ENCODE measurements around the gene SETD2.
A peak's percentile ranks its signal among the peaks of the same experiment; 100 is the strongest.
"Not testable (repeated sequence)": the region's sequence is repeated elsewhere in the genome, so short reads cannot be mapped to it uniquely, and the experiment has no call there.

Gene SETD2, protein sequence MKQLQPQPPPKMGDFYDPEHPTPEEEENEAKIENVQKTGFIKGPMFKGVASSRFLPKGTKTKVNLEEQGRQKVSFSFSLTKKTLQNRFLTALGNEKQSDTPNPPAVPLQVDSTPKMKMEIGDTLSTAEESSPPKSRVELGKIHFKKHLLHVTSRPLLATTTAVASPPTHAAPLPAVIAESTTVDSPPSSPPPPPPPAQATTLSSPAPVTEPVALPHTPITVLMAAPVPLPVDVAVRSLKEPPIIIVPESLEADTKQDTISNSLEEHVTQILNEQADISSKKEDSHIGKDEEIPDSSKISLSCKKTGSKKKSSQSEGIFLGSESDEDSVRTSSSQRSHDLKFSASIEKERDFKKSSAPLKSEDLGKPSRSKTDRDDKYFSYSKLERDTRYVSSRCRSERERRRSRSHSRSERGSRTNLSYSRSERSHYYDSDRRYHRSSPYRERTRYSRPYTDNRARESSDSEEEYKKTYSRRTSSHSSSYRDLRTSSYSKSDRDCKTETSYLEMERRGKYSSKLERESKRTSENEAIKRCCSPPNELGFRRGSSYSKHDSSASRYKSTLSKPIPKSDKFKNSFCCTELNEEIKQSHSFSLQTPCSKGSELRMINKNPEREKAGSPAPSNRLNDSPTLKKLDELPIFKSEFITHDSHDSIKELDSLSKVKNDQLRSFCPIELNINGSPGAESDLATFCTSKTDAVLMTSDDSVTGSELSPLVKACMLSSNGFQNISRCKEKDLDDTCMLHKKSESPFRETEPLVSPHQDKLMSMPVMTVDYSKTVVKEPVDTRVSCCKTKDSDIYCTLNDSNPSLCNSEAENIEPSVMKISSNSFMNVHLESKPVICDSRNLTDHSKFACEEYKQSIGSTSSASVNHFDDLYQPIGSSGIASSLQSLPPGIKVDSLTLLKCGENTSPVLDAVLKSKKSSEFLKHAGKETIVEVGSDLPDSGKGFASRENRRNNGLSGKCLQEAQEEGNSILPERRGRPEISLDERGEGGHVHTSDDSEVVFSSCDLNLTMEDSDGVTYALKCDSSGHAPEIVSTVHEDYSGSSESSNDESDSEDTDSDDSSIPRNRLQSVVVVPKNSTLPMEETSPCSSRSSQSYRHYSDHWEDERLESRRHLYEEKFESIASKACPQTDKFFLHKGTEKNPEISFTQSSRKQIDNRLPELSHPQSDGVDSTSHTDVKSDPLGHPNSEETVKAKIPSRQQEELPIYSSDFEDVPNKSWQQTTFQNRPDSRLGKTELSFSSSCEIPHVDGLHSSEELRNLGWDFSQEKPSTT (N-terminal part only)

DNA sequence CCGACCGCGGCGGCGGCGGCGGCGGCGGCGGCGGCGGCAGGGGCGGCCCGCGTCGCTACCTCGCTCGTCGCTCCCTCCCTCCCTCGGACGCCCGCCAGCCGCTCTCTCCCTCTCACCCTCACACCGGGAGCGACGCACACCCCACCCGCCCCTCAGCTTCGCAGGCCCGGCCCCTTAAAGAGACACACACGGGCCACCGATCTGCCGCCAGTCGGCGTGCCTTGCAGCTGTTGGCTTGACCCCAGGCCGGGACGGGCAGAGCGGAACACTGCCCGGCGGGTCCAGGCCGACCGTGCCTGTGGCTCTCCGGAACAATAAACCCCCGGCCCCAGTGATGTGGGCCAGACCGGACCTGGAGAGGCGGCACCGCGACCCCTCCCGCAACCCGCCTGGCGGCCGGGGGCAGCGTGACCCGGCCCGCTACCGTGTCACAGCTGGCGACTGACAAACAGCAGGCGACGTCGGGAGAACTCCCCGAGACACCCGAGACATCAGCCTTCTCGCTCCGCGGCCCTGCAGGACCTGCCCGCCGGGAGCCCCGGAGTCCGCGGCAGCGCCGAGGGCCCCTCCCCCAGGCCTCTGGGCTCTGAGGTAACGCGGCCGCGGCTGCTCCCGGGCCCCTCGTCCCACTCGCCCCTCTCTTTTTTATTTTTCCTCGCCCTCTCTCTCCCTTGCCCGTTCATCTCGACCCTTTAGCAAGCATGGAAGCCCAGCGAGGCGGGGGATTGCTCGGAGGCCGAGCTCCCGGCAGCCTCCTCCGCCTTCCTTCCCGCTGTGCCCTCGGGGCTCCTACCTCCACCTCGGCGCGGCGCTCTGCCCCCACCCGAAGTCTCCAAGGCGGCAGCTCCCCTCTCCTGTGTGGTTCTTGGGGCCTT lies at the start of gene SETD2:
SETD2 (minus strand) TSS at position 107 of the 875 bp plus-strand sequence. CDS start 189 bp downstream, outside the sequence.
- peak; percentile 71 for DNase-seq

DNA sequence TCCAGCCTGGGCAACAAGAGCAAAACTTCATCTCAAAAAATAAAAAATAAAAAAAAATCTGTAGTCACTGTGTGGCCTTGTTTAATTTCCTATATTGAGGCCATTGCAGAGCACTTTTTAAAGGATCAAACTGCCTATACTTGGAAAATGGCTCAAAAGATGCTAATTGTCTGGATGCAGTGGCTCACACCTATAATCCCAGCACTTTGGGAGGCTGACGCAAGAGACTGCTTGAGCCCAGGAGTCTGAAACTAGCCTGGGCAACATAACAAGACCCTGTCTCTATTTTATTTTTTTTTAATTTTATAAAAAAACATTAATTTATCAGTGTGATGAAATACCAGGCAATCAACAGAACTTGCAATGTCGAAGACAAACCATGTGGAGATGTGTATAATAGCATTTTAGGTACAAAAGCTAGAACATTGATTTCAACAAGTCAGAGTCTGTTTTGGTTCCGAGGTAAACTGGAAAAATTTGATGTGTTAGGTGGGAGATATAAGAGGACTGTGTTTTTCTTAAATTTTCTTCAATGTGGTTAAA lies 47.0 kb upstream of the SETD2 start:
- no peak for DNase-seq

DNA sequence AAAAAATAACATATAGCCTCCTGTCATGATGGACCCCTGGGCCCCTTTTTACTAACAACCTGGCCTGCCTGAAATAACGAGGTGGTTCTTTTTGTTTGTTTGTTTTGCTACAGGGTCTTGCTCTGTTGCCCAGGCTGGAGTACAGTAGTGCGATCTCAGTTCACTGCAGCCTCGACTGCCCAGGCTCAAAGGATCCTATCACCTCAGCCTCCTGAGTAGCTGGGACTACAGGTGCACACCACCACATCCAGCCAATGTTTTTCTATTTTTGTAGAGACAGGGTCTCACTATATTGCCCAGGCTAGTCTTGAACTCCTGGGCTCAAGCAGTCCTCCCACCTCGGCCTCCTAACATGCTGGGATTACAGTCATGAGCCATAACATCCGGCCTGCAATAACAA lies 42.1 kb upstream of the SETD2 start:
- not testable (repeated sequence) for DNase-seq

DNA sequence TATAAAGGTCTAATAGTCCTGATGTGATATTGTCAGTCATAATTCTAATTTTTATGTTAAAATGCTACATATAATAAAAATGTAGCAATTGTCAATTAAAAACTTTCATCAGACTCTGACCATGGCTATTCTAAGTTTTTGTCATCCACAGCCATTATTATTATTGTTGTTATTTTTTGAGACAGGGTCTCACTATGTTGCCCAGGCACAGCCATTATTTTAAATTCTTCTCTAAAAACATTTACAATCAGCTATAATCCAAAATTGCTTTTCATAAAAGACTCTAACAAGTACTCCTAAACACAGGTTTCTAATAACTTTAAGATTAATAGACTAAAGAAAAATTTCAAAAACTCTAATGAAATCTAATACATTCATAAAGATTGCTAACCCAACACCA lies 41.0 kb upstream of the SETD2 start:
- DNase-seq = no peak

DNA sequence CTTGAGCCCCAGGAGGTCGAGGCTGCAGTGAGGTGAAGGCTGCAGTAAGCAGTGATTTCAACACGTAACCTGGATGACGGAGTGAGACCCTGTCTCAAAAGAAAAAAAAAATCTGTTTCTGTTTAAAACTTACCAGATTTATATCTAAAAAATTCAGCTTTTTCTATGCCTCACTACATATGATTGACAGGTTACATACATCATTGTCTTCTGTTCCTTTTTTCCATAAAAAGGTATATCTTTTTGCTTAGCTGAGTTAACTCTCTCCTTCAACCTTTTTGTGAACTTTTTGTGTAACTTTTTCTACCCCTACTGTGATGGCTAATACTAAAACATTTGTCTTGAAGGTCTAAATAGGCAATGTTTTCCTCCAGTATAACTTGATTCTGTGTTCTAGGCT lies 38.6 kb upstream of the SETD2 start:
- DNase-seq = no peak

DNA sequence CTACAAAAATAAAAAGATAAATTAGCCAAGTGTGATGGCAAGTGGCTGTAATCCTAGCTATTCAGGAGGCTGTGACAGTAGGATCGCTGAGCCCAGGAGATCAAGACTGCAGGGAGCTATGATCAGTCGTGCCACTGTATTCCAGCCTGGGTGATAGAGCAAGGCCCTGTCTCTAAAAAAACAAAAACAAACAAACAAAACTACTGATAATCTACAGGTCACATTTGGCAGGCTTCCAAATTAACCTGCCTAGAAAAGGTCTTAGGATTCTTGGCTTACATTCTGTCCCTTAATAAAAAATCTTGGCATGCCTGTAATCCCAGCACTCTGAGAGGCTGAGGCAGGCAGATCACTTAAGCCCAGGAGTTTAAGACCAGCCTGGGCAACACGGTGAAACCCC lies 33.4 kb upstream of the SETD2 start:
- no peak for DNase-seq

DNA sequence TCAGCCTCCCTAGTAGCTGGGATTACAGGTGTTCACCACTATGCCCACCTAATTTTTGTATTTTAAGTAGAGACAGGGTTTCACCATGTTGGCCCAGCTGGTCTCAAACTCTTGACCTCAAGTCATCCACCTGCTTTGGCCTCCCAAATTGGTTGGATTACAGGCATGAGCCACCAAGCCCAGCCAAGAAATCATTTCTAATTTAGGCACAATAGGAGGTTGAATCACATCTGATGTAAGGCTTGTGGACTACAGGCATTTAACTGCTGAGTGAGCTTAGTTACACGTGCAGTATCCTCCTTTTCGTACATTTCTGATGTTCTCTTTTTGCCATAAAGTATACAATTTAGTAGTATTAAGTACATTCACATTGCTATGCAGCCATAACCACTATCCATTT lies 31.1 kb upstream of the SETD2 start:
- DNase-seq = no peak

DNA sequence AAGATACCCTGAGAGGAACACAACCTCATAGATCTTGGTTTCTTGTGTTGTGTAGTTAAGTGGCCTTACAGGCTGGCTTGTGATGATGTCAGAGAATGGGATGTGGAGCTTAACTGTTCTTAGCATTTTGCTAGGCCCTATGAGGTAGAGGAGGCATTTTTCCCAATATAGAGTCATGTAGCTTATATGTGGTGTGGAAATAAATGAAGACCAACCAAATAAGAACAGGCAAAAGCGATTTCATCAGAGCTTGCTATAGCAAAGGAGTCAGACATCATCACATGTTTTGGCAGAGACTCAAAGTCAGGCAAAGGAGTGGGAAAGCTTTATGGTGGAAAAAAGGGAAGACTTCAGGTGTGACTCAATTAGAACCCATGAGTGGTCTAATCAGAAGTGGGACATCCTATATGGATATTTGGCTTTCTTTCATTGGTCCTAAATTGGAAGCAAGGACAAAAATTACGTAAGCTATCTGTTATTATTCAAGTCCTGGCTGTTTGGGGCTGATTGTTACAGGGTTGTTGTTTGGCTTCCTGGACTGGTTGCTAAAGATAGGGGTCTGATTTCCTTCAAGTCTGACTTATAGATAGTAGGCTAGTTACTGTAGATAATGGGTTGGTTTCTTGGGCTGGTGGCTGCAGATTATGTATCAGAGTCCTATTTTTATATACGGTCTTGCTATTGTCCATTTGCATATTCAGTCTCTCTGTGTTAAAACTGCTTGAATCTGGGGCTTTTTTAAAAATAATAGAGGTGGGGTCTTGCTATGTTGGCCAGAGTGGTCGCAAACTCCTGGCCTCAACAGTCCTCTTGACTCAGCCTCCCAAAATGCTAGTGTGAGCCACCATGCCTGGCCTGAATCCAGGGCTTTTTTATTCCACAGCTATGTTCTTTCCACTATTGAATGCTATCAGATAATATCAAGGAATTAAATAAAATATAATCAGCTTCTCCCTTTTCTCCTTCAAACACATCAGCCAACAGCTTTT lies 30.3 kb upstream of the SETD2 start:
- DNase-seq = no peak

DNA sequence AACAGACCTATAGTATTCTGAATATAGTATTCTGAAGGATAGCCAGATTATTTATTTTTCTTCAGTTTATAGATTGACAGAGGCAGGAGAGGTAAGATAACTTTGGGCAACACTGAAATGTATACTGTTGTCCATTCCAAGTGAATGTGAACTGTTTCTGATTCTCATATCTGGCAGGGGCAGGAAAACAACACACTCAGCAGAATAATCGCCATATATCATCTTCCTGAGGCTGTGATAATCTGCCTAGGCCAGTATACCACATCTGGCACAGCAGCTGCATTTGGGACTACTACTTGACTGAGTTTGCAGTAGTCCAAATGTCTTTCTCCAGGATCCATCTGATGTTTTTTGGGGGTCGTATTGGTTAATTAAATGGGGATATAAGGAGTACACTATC lies 22.4 kb upstream of the SETD2 start:
- no peak for DNase-seq

DNA sequence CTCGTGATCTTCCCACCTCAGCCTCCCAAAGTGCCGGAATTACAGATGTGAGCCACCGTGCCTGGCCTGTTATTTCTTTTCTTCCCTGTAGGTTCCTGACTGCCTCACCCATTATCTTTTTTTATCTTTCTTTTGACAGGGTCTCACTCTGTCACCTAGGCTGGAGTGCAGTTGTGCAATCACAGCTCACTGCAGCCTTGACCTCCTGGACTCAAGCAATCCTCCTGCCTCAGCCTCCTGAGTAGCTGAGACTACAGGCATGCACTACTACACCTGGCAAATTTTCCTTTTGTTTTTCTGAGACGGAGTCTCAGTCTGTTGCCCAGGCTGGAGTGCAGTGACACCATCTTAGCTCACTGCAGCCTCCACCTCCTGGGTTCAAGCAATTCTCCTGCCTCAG lies 17.8 kb upstream of the SETD2 start:
- DNase-seq = not testable (repeated sequence)

DNA sequence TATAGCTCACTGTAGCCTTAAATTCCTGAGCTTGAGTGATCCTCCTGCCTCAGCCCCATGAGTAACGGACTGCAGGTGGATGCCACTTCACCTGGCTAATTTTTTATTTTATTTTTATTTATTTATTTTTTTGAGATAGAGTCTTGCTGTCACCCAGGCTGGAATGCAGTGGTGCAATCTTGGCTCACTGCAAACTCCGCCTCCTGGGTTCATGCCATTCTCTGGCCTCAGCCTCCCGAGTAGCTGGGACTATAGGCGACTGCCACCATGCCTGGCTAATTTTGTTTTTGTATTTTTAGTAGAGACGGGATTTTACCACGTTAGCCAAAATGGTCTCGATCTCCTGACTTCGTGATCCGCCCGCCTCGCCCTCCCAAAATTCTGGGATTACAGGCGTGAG lies 16.1 kb upstream of the SETD2 start:
- not testable (repeated sequence) for DNase-seq

DNA sequence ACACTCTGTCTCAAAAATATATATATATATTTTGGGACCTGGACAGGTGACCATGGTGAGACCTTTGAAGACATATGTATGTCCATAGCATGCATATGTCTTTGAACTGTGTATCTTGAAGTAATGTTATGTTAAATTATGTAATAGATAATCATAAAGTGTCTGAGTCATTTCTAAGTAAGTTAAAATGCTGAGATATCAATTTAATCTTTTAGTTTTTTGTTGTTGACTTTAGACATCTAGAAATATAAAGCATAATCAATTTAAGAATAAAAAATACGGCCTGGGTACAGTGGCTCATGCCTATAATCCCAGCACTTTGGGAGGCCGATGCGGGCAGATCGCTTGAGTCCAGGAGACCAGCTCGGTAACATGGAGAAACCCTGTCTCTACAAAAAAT lies 12.7 kb upstream of the SETD2 start:
- no peak for DNase-seq

DNA sequence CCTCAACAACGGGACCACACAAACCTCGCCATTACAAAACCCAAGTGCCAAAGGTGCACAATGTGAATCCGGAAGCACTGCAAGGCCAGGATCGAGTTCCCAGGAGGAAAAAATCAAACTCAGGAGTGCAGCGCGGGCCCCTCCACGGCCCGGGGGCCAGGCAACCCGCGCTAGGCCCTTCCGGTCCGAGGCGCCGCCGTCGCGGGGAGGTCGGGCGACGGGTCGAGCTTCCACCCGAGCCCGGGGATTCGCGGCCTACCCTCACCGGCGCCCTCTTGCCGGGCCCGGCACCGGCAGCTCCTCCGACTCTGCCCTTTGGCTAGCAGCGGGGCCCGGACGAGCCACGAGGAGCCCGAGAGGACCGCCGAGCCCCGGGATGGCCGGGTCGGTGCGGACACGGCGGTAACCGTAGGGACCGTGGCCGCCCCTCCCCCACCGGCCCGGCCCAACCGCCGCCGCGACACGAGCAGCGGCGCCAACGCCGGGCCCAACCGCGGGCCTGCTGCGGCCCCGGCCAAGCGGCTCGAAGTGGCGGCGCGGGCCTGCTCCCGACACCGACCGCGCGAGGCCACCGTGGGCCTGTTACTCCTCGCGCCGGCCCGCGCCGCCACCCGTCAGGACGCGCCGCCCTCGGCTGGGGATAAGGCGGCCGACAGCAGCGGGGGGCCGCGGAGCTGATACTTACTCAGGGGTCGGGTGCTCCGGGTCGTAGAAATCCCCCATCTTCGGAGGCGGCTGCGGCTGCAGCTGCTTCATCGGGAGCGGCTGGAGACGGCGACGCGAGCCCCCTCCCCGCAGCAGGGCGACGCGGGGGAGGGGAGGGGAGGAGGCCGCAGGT lies 525 bp downstream of the SETD2 start:
- peak; percentile 35 for DNase-seq

DNA sequence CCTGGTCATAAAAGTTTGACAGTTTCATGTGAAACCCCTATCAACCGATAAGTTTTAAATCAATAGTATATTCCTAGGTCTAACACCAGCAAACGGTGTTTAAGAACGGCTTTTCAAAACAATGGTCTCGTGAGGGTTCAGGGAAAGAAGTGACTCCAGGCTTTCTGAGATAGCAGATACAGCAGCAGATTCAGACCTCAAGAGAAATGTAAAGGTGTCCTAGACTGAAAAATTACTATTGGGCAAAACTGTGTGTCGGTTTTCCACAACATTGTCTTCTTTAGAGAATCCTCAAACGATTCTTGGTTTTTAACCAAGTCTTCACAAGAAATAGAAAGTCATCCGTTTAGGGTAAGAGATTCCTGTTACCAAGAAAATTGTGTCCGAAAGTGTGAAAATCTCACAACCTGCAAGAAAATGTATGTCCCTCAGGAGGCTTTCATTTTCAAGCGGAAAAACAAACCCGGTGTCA lies 1.2 kb downstream of the SETD2 start:
- DNase-seq = no peak

DNA sequence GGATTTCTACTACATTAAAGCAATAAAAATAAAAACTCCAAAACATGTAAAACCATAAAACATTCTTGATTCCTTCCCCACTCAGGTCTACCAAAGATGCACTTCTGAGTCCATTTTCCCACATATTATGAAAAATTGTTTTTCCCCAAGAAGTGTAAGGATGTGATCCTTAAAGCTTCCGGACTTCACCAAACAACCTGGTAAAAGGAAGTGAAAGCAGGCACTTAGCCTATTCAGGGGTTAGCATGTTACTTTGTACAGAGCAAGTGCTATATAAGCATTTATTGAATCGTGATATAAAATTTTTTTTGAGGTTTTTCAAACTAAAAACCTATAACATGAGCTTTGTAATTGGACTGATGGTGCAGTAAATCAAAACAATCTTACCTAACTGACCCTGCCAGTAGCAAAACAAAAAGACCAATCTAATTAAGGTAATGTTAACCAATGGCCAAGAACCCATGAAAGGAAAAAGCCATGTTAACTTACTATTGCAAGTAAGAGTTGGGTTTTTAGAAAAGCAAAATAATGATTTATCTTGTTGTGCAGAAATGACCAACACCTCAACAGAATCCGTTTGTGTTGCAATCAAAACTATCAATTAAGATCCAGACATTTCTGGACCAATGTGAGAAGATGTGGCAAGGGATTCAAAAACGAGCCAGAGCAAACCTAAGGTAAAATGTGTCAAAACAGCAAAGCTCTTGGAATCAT lies 1.8 kb downstream of the SETD2 start:
- no peak for DNase-seq

DNA sequence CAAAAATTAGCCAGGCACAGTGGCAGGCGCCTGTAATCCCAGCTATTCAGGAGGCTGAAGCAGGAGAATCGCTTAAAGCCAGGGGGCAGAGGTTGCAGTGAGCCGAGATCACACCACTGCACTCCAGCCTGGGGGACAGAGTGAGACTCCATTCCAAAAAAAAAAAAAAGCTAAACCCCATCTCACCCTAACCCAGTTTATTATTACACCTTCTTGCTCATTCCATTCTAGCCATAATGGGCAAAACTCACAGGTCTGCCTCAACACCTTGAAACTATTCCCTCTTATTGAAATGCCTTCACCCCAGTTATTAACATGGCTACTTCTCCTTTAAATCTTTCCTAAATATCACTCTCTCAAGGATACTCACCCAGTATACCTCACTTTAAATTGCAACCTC lies 4.1 kb downstream of the SETD2 start:
- no peak for DNase-seq

DNA sequence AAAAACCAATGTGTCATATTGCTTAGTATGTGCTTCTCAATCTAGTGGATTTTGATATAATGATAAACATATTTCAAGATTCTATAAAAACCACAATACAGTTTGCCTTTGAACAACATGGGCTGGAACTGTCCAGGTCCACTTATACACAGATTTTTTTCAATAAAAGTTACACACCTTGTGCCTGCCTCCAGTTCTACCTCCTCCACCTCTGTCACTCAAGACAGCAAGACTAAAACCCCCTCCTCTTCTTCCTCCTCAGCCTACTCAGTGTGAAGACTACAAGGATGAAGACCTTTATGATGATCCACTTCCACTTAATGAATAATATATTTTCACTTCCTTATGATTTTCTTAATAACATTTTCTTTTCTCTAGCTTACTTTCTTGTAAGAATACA lies 5.7 kb downstream of the SETD2 start:
- no peak for DNase-seq

DNA sequence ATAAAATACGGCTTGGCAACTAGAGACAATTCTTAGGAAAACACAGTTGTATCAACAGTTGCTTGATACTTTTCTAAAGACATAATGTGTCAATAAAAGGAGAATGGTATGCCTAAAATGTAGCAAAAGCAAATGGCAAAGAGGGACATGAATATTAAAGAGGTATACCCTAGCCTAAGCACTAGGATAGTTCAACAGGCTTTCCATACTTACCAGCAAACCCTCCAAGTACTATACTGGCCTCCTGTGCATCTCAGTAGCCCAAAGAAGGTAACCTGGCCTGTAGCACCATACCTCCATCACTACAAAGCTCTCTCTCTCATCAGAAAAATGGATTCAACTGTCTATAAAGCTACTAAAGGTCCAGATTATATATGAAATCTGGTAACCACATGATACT lies 7.5 kb downstream of the SETD2 start:
- DNase-seq = no peak

DNA sequence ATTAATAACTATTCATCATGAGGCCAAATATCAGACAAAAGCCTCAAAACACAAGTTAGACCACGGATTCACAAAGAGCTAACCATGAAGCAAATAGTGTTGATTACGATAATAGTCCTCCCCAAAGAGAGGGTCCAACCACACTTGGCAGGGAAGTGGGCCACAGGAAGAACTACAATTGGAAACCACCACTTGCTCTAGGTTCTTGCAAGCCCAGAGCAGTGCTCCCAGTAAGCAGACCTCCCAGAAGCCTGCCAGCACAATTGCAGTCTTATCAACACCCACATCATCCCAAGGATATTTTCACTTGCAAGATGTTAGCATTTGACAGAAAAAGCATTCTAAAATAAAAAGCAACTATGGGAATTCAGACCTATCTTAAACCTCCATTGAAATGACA lies 11.3 kb downstream of the SETD2 start:
- no peak for DNase-seq

Measured in COR-L47 (cell line).